ENCODE data around the gene NCOR1.
"Not testable (repeated sequence)": the region's sequence is repeated elsewhere in the genome, so short reads cannot be mapped to it uniquely, and the experiment has no call there.

Gene NCOR1

DNA sequence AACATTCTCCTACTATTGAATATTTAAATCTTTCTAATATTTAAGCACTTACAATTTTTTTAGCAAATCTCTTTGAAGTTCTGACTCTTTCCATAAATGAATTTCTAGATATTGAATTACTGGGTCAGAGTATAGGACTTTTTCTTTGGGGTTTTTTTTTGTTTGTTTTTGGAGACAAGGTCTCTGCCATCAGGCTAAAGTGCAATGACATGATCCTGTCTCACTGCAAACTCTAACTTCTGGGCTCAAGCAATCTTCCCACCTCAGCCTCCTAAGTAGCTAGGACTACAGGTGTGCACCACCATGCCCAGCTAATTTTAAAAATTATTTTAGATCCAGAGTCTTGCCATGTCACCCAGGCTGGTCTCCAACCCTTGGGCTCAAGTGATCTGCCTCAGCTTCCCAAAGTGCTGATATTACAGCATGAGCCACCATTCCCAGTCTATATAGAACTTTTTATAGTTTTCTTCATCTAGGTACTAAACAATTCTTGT is 26.6 kb upstream of the NCOR1 start:
- no peak for DNase-seq
- Histone ChIP-seq H3K9me3 (ENCODE audit: control extremely low read depth in 1 of 5, control insufficient read depth in 4 of 5, insufficient read depth in 2 of 5, low read depth in 1 of 5, low read length in 4 of 5) (no peaks in the 10 kb centered on the region), H3K4me1 (ENCODE audit: control extremely low read depth in 1 of 4, control insufficient read depth in 4 of 4, insufficient read depth in 4 of 4, low read length in 3 of 4) (no peaks in the 10 kb centered on the region), H3K4me3 (ENCODE audit: control insufficient read depth in 1 of 7, extremely low read depth in 1 of 7, insufficient read depth in 4 of 7, low read depth in 2 of 7, low read length in 6 of 7) (no peak overlapping the region), H3K27me3 (replicated peaks in 2 of 5; ENCODE audit: control insufficient read depth in 4 of 5, insufficient read depth in 5 of 5, low read length in 4 of 5) (no peaks in the 10 kb centered on the region), H3K27ac (ENCODE audit: insufficient read depth in 1 of 2, low read depth in 1 of 2, low read length in 2 of 2, poor library complexity in 1 of 2, severe bottlenecking in 2 of 2) (no peak overlapping the region), H3K36me3 (ENCODE audit: control insufficient read depth in 4 of 4, insufficient read depth in 4 of 4, low read length in 3 of 4) (no peaks in the 10 kb centered on the region)
- CTCF ChIA-PET = interaction anchor here (0.9 kb wide), 1 partner anchor 9 kb away, joined by 3 read pairs; no protein-coding TSS in a partner anchor
- POLR2A ChIA-PET = no interaction called here

DNA sequence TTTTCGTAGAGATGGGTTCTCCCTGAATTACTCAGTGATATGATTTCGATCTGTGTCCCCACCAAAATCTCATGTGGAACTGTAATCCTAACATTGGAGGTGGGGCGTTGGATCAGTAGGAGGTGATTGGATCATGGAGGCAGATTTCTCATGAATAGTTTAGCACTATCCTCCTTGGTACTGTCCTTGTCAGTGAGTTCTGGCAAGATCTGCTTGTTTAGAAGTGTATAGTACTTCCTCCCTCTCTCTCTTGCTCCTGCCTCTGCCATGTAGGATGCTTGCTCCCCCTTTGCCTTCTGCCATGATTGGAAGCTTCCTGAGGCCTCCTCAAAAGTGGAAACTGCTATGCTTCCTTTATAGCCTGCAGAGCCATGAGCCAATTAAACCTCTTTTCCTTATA is 24.6 kb upstream of the NCOR1 start:
- ChIA-PET CTCF (no interaction called here), POLR2A (no interaction called here)
- H3K27me3 ChIP-seq (replicated peaks in 2 of 5; ENCODE audit: control insufficient read depth in 4 of 5, insufficient read depth in 5 of 5, low read length in 4 of 5) = no peaks in the 10 kb centered on the region
- DNase-seq = no peak
- H3K4me1 ChIP-seq (ENCODE audit: control extremely low read depth in 1 of 4, control insufficient read depth in 4 of 4, insufficient read depth in 4 of 4, low read length in 3 of 4) = no peaks in the 10 kb centered on the region
- no peaks in the 10 kb centered on the region for H3K9me3 ChIP-seq (ENCODE audit: control extremely low read depth in 1 of 5, control insufficient read depth in 4 of 5, insufficient read depth in 2 of 5, low read depth in 1 of 5, low read length in 4 of 5)
- no peak overlapping the region for H3K4me3 ChIP-seq (ENCODE audit: control insufficient read depth in 1 of 7, extremely low read depth in 1 of 7, insufficient read depth in 4 of 7, low read depth in 2 of 7, low read length in 6 of 7)
- peaks cover 0 to 3% (median 1%) of the 10 kb centered on the region in 4 experiments for H3K36me3 ChIP-seq (ENCODE audit: control insufficient read depth in 4 of 4, insufficient read depth in 4 of 4, low read length in 3 of 4)
- no peak overlapping the region for H3K27ac ChIP-seq (ENCODE audit: insufficient read depth in 1 of 2, low read depth in 1 of 2, low read length in 2 of 2, poor library complexity in 1 of 2, severe bottlenecking in 2 of 2)
- WGBS (ENCODE audit: insufficient coverage) = 83% methylated on average over 1 of the region's 3 CpGs

DNA sequence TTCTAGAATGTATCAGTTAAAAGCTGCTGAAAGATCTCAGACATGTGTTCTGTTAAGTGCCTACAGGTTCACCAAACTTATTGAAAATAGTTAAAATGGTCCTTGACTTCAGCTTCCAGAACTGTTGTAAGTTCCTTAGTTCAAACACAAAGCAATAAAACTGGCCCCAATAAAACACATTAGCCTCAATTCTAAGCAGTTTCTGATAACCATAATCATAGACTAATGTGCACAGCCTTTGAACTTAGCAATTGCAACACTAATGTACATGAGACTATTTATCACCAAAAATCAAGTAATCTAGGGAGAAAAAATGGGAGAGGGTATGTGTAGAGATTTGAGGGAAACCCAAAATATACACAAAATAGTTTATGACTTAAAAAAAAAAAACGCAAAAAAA is 17.1 kb upstream of the NCOR1 start:
- Histone ChIP-seq H3K27me3 (replicated peaks in 2 of 5; ENCODE audit: control insufficient read depth in 4 of 5, insufficient read depth in 5 of 5, low read length in 4 of 5) (no peaks in the 10 kb centered on the region), H3K9me3 (ENCODE audit: control extremely low read depth in 1 of 5, control insufficient read depth in 4 of 5, insufficient read depth in 2 of 5, low read depth in 1 of 5, low read length in 4 of 5) (no peaks in the 10 kb centered on the region), H3K36me3 (ENCODE audit: control insufficient read depth in 4 of 4, insufficient read depth in 4 of 4, low read length in 3 of 4) (peaks cover 0 to 7% (median 5%) of the 10 kb centered on the region in 4 experiments), H3K4me1 (ENCODE audit: control extremely low read depth in 1 of 4, control insufficient read depth in 4 of 4, insufficient read depth in 4 of 4, low read length in 3 of 4) (no peaks in the 10 kb centered on the region), H3K4me3 (ENCODE audit: control insufficient read depth in 1 of 7, extremely low read depth in 1 of 7, insufficient read depth in 4 of 7, low read depth in 2 of 7, low read length in 6 of 7) (no peak overlapping the region), H3K27ac (ENCODE audit: insufficient read depth in 1 of 2, low read depth in 1 of 2, low read length in 2 of 2, poor library complexity in 1 of 2, severe bottlenecking in 2 of 2) (no peak overlapping the region)
- POLR2A ChIA-PET = interaction anchor here (0.6 kb wide), 1 partner anchor 22 kb away, joined by 7 read pairs; no protein-coding TSS in a partner anchor
- WGBS (ENCODE audit: insufficient coverage) = no CpG with 5 or more reads among the region's 1 CpG
- CTCF ChIA-PET = interaction anchor here (0.5 kb wide), 1 partner anchor 22 kb away, joined by 3 read pairs; no protein-coding TSS in a partner anchor
- DNase-seq = no peak

DNA sequence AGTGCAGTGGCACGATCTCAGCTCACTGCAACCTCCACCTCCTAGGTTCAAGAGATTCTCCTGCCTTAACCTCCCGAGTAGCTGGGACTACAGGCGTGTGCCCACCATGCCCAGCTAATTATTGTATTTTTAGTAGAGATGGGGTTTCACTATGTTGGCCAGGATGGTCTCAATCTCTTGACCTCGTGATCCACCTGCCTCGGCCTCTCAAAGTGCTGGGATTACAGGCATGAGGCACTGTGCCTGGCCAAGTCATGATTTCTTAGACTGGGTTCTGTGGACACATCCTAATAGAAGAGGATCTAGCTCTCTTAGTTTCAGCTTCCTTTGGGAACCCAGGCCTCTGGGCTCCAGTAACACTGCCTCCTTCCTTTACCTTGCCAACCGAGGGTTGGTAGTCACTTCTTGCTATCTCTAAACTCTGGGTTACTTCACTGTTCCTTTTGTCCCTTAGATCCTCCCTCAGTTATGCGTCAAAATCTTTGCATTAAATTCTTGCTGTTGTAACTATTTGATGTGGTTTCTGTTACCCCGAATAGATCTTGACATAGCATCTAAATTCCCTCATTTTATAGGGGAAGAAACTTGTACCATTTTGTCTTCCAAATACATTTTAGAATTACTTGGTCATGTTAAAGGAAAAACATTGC is 14.7 kb upstream of the NCOR1 start:
- H3K9me3 ChIP-seq (ENCODE audit: control extremely low read depth in 1 of 5, control insufficient read depth in 4 of 5, insufficient read depth in 2 of 5, low read depth in 1 of 5, low read length in 4 of 5); H3K27ac ChIP-seq (ENCODE audit: insufficient read depth in 1 of 2, low read depth in 1 of 2, low read length in 2 of 2, poor library complexity in 1 of 2, severe bottlenecking in 2 of 2); H3K27me3 ChIP-seq (replicated peaks in 2 of 5; ENCODE audit: control insufficient read depth in 4 of 5, insufficient read depth in 5 of 5, low read length in 4 of 5); H3K4me1 ChIP-seq (ENCODE audit: control extremely low read depth in 1 of 4, control insufficient read depth in 4 of 4, insufficient read depth in 4 of 4, low read length in 3 of 4); H3K4me3 ChIP-seq (ENCODE audit: control insufficient read depth in 1 of 7, extremely low read depth in 1 of 7, insufficient read depth in 4 of 7, low read depth in 2 of 7, low read length in 6 of 7); DNase-seq; H3K36me3 ChIP-seq (ENCODE audit: control insufficient read depth in 4 of 4, insufficient read depth in 4 of 4, low read length in 3 of 4): not testable (repeated sequence)
- ChIA-PET CTCF (interaction anchor here (1.2 to 1.5 kb wide), 2 partner anchors 9 to 10 kb away, joined by 3 read pairs; no protein-coding TSS in a partner anchor), POLR2A (interaction anchor here (0.6 kb wide), 1 partner anchor 18 kb away, joined by 5 read pairs; no protein-coding TSS in a partner anchor)
- 100% methylated on average over 2 of the region's 8 CpGs for WGBS (ENCODE audit: insufficient coverage)

DNA sequence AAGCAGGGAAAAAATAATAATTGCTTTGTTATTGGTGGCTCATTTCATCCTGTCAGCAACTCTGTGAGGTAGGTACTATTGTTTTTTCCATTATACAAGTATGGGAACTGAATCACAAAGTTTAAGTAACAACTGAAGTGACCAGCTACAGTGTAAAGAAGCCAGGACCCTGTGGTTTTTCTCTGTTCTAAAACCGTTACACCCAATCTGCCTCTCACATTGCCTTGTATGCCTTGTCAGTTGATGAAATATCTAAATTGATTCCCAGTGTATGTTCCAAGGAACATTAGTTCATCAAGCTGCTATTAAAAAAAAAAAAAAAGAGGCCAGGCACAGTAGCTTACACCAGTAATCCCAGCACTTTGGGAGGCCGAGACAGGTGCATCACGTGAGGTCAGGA is 7.1 kb upstream of the NCOR1 start:
- peaks cover 0 to 12% (median 3%) of the 10 kb centered on the region in 4 experiments for H3K4me1 ChIP-seq (ENCODE audit: control extremely low read depth in 1 of 4, control insufficient read depth in 4 of 4, insufficient read depth in 4 of 4, low read length in 3 of 4)
- H3K9me3 ChIP-seq (ENCODE audit: control extremely low read depth in 1 of 5, control insufficient read depth in 4 of 5, insufficient read depth in 2 of 5, low read depth in 1 of 5, low read length in 4 of 5) = no peaks in the 10 kb centered on the region
- no peak for DNase-seq
- peaks cover 0 to 2% (median 2%) of the 10 kb centered on the region in 4 experiments for H3K36me3 ChIP-seq (ENCODE audit: control insufficient read depth in 4 of 4, insufficient read depth in 4 of 4, low read length in 3 of 4)
- H3K4me3 ChIP-seq (ENCODE audit: control insufficient read depth in 1 of 7, extremely low read depth in 1 of 7, insufficient read depth in 4 of 7, low read depth in 2 of 7, low read length in 6 of 7) = no peak overlapping the region
- no peaks in the 10 kb centered on the region for H3K27me3 ChIP-seq (replicated peaks in 2 of 5; ENCODE audit: control insufficient read depth in 4 of 5, insufficient read depth in 5 of 5, low read length in 4 of 5)
- 100% methylated on average over 3 of the region's 3 CpGs for WGBS (ENCODE audit: insufficient coverage)
- POLR2A ChIA-PET = no interaction called here
- H3K27ac ChIP-seq (ENCODE audit: insufficient read depth in 1 of 2, low read depth in 1 of 2, low read length in 2 of 2, poor library complexity in 1 of 2, severe bottlenecking in 2 of 2) = no peak overlapping the region
- CTCF ChIA-PET = interaction anchor here (1.1 kb wide), 1 partner anchor 61 kb away, joined by 3 read pairs; no protein-coding TSS in a partner anchor

DNA sequence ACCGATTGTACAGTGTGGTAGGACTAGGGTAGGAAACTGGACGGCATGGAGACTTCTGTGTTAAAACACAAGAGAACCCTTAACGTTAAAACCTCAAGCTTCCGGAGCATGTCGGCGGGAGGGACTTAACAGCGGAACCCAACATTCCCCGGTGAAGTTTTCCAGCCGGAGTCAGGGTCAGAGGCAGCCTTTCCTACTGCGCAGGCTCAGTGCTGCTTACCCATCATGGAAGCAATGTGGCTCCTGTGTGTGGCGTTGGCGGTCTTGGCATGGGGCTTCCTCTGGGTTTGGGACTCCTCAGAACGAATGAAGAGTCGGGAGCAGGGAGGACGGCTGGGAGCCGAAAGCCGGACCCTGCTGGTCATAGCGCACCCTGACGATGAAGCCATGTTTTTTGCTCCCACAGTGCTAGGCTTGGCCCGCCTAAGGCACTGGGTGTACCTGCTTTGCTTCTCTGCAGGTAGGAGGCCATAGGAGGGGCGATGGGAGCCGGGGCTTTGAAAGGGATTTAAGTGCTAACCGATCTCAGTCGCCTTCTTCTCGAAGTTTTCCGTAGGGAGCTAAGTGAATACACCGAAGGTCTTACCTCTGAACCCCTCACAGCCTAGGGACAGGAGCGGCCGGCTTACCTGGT is 1.8 kb upstream of the NCOR1 start, which contains the start of gene PIGL:
Gene PIGL, plus strand, starts transcription at position 209 of the 634 bp plus-strand sequence. Its CDS starts 17 bp downstream, at position 226.
- peaks cover 12 to 42% (median 20%) of the 10 kb centered on the region in 4 experiments for H3K4me1 ChIP-seq (ENCODE audit: control extremely low read depth in 1 of 4, control insufficient read depth in 4 of 4, insufficient read depth in 4 of 4, low read length in 3 of 4)
- POLR2A ChIA-PET = interaction anchor here (0.8 kb wide), 1 partner anchor 69 kb away, joined by 3 read pairs; no protein-coding TSS in a partner anchor
- H3K27me3 ChIP-seq (replicated peaks in 2 of 5; ENCODE audit: control insufficient read depth in 4 of 5, insufficient read depth in 5 of 5, low read length in 4 of 5) = no peaks in the 10 kb centered on the region
- 0% methylated on average over 27 of the region's 29 CpGs for WGBS (ENCODE audit: insufficient coverage)
- peak within 1 kb of the TSS; percentile 80 to 89 for H3K27ac ChIP-seq (ENCODE audit: insufficient read depth in 1 of 2, low read depth in 1 of 2, low read length in 2 of 2, poor library complexity in 1 of 2, severe bottlenecking in 2 of 2)
- CTCF ChIA-PET = interaction anchor here (1.2 kb wide), 1 partner anchor 73 kb away, joined by 3 read pairs; no protein-coding TSS in a partner anchor
- H3K4me3 ChIP-seq (ENCODE audit: control insufficient read depth in 1 of 7, extremely low read depth in 1 of 7, insufficient read depth in 4 of 7, low read depth in 2 of 7, low read length in 6 of 7) = peak within 1 kb of the TSS; percentile 75 to 99 (median 93)
- peaks cover 0 to 2% (median under 1%) of the 10 kb centered on the region in 4 experiments for H3K36me3 ChIP-seq (ENCODE audit: control insufficient read depth in 4 of 4, insufficient read depth in 4 of 4, low read length in 3 of 4)
- peak; percentile 77 to 93 (median 80) for DNase-seq
- H3K9me3 ChIP-seq (ENCODE audit: control extremely low read depth in 1 of 5, control insufficient read depth in 4 of 5, insufficient read depth in 2 of 5, low read depth in 1 of 5, low read length in 4 of 5) = no peaks in the 10 kb centered on the region

Data from common myeloid progenitor, CD34-positive (primary cell).